HG02588 (cell line): Measurements from ENCODE around the gene INTS1.
"Not testable (repeated sequence)": the region's sequence is repeated elsewhere in the genome, so short reads cannot be mapped to it uniquely, and the experiment has no call there.

Experiments used
- ATAC-seq: cut with Tn5 transposase; IDR thresholded peaks from one replicate; pipeline ENCODE4 v1.9.1; 2021; ENCODE audit warnings: mild to moderate bottlenecking, moderate library complexity; ENCODE audit not compliant: unreplicated experiment

The INTS1 gene

DNA sequence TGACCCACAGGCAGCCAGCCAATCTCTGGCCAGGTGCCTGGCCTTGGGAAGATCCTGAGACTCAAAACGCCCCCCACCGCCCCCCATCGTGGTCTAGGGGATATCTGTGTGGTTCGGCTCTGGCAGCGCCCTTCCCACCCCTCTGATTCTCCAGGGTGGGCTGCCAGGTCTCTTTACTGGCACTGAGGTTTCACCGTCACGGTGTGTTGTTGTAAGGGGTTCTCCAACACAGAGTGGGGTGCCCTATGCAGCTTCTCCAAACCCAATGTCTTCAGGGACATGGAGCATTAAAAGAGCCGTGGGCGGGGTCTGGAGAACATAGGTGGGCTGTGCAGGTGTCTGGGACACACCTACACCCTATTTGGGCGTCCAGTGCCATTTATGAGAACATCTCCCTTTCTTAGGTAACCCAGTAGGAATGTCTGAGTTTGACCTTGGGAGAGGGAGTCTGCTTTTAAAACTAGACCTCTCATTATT is 27.8 kb upstream of the INTS1 start:
- no peak for ATAC-seq

DNA sequence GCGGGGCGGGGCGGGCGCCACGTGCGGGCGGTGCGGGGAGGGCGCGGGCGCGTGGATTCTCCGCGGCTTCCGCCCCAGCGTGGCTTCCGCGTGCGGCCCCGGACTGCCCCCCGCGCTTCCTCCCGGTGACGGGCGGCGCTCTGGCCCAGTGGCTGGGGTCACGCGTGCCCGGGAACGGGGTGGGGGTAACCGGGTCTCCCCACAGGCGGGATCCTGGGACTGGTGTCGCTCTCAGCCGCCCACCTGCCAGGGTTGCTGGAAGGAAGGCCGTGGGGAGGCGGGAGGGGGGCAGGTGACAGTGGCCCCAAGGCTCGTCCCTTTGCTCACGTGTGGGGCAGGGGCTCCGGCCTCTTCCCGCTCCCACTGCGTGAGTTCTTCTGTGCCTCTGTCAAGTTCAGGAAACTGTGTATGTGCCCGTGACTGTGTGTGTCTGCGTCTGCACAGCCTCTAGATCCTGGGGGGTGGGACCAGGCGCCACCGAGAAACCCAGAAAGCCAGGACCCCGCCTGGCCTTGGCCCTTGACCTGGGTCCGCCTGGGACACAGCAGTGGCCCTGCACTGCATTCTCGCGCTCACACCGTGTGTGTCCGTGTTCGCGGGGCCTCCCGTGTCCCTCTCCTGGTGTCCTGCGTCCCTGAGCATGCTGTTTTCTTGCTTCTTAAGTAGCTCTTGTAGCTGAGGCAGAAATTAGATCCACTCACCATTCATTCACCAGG is 27.2 kb upstream of the INTS1 start:
- ATAC-seq: peak; percentile 8

- peak; percentile 9 for ATAC-seq
These were observed 26.7 kb upstream of the INTS1 start for GRCh38 chr7:1530946-1531262.

- ATAC-seq: no peak
These were observed 25.4 kb upstream of the INTS1 start for GRCh38 chr7:1529383-1530116.

GRCh38 chr7:1526271-1526754 is 22.1 kb upstream of the INTS1 start:
- ATAC-seq: no peak

DNA sequence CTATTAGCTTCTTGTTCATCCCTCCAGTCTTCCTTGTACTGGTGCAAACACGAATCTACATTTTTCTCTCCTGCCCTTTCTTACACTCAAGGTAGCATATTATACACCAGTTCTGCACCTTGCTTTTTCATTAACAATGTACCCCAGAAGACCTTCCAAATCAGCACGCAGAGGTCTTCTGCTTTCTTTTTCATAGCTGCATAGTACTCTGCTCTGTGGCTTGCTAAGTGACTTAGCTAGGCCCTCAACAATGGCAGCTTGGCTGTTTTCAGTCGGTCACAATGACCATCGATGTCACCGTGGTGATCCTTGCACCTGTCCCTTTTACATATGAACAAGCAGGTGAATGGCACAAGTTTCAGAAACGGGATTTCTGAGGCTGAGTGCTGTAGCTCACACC is 21.2 kb upstream of the INTS1 start:
- no peak for ATAC-seq

DNA sequence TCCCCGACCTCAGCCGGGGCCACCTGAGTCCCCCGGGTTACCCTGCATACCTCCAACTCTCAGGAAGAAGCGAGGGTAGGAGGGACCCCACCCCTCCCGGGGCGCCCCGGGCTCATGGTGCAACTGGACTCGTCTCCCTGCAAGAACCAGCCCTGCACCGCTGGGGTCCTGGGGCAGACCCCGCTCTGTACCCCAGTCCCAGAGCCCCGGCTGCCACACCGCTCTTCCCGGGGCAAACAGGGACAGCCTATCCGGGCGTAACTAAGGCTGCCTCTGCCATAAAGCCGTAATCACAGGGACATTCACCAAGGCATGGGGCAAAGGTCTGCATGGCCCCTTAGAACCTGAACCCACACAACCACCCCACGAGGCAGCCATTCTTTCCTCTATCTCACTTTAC is 19.7 kb upstream of the INTS1 start:
- no peak for ATAC-seq

DNA sequence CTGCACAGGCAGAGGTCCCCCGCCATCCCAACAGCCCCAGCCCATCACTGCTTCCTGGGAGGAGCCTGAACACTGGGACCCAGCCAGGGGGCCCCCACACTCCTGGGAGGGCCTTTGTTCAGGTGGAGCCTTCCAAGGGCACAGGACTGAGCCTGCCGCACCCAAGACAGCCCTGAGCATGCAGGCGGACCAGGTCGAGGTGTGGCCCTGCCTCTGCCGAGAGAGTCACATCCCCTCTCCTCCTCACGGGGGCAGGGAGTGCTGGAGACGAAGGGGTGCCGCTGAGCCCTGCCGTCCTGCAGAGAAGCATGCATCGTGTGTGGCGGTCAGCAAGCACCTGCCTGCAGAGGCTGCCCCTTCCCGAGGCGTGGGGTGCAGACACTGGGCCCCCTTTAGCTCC is 19.0 kb upstream of the INTS1 start:
- no peak for ATAC-seq

- ATAC-seq: no peak
These were observed 17.3 kb upstream of the INTS1 start for GRCh38 chr7:1521456-1521855.

DNA sequence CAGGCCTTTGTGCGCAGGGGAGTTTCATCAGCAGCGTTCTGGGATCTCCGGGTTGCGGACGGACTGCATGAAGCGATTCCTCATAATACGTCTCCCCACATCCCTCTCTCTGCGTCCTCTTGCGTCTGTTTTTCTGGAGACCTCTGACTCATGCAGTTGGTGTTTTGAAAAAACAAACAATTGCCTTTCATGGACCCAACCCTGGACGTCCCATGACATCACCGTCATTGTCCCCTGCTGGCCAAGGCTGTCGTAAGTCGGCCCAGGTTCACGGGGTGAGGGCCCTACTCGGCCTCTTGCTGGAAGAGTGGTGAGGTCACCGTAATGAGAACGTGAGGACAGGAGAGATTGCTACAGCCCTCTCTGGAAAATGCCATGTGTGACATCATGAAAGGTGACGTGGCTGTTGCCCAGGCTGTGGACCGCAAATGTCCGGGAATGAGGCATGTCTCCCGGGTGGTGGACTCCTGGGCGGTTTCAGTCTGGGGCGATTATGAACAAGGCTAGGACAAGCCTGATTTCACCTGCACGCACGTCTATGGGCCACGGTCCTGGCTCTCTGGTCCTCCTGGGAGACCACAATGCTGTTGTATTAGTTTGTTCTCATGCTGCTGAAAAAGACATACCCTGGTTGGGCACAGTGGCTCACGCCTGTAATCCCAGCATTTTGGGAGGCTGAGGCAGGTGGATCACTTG is 16.5 kb upstream of the INTS1 start:
- ATAC-seq: no peak

- ATAC-seq: not testable (repeated sequence)
These were observed 15.2 kb upstream of the INTS1 start for GRCh38 chr7:1519322-1519922.

- no peak for ATAC-seq
These were observed 12.5 kb upstream of the INTS1 start for GRCh38 chr7:1516586-1517251.

- not testable (repeated sequence) for ATAC-seq
These were observed 11.3 kb upstream of the INTS1 start for GRCh38 chr7:1515509-1515967.

GRCh38 chr7:1514995-1515401 is 10.8 kb upstream of the INTS1 start:
- ATAC-seq: no peak

DNA sequence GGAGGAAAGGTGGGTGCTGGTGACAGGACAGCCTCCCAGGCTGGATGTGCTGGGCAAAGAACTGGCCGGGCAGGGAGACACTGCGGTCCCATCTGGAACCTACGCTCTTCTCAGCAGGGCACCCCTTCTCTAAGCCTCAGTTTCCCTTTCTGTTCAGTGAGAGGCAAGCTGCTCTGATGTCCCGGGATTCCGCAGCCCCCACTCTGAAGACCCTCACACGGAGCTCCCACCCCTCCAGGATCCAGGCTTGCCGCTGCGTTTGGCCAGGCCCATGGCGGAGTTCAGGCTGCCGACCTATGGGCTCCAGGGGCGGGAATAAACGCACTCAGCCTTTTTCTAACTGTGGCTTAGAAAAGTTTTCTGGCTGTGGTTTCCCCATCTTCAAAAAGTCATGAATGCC is 10.2 kb upstream of the INTS1 start:
- ATAC-seq: no peak

DNA sequence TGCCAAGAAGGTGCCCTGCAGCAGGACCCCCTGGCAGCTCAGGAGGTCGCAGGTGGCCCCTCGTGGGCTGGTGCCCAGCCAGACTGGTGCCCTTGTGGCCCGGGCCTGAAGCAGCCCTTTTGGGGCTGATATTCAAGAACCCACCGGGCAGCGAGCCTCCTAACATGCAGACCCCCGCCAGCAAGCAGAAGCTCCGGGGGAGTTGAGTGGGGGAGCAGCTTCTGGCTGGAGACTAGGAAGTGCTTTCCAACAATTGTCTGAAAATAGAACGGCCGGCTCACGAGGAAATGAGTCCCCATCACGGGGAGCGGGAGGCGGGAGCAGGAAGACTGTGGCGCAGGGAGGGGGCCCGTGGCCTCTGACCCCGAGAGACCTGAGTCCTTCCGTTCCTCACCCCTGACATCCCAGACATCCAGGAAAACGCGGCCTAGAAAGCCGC is 9.5 kb upstream of the INTS1 start:
- ATAC-seq: no peak

DNA sequence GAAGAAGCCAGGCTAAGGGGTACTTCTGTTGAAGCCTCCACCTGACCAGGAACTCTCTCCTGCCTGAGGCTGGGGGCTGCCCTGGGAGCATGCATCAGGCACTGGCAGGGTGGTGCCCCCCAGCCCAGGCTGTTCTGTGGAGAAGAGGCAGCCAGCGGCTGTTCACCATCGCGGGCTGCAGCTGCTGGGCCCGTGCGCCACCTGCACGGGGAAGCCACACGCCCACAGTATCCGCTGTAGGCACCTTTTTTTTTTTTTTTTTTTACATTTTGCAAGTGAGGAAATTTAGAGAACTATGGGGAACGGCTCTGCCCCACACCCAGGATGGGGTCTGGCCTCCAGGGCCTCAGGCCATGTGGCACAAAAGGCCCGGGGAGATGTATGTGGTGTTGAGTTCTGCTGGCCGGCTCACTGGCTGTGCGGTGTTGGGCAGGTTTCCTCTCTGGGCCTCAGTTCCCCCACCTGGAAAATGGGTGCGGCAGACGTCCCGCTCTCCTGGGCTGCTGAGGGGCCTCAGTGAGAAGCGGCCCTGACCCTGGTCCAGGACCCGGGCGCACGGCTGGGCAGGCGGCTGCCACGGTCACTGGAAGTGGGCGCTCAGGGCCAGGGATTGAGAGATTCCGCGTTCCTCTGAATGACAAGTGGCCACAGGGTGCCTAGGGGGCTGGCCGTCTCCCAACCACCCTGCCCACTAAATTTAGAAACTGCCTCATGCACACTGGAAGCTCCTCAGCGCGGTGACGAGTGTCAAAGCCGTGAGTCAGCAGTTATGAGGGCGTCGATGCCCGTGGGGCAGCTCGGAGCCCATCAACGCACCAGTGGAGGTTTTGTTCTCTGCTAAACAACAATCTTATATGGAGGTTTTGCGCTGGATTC is 8.8 kb upstream of the INTS1 start:
- peak; percentile 44 for ATAC-seq

DNA sequence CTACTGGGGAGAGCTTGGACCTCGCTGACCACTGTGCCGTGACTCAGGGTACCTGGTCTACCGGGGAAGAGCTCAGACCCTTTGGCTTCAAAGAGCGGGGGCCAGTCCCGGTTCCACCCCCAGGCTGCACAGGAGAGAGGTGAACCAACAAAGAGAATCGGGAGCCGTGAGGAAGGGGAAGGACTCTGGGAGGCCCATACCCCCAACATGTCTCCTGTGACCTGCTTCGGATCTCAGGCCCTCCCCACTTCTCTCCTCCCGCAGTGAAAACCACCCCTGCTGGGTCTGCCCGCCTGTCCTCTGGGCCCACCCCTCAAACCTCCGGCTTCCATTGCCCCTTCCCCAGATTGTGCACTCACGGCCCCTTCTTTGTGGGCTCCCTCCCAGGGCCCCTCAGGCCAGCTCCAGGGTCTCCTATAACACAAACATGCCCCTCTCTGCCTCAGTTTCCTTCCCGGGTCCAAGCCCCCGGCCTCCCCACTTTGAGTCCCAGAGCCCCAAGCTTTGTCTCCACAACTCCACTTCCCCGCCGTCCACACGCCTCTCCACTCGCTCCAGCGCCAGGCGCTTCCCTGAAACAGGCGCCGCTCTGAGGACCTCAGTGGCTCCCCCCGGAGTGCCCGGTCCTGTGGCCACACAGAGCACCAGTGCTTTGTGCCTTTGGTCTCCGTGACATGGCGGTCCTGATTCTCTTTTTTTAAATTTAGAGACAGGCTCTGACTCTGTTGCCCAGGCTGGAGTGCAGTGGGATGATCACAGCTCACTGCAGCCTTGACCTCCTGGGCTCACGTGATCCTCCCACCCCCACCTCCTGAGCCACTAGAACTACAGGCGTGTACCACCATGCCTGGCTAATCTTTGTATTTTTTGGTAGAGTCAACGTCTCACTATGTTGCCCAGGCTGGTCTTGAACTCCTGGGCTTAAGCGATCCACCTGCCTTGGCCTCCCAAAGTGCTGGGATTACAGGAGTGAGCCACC is 7.5 kb upstream of the INTS1 start:
- ATAC-seq: no peak

DNA sequence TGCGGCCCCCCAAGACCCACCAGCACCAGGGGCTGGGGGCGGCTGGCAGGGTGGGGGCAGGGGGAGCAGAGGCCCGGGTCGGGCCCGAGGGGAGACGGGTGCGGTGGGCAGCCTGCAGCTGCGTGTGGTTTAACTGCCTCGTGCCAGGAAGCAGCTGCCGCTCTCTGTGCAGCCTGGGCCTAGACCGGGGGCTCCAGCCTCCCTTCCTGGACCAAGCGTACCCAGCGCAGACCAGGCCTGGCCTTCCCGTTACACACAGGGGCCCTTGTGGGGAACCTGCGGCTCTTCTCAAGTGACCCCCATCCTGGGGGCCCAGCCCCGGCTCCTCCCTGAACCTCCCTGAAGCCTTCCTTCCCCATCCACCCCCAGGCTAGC is 6.6 kb upstream of the INTS1 start:
- ATAC-seq: no peak
